ENCODE results near the gene SMG9.
"Not testable (repeated sequence)": the region's sequence is repeated elsewhere in the genome, so short reads cannot be mapped to it uniquely, and the experiment has no call there.

SMG9 gene

GRCh38 chr19:43682269-43682668, 72.5 kb downstream of the SMG9 start:
- not testable (repeated sequence) for H3K36me3 ChIP-seq (ENCODE audit: control insufficient read depth in 2 of 2, insufficient read depth in 1 of 2, low read length in 2 of 2); H3K4me3 ChIP-seq (ENCODE audit: low read depth, low read length); H3K27ac ChIP-seq (ENCODE audit: extremely low read depth, low read depth, low read length); H3K9me3 ChIP-seq (ENCODE audit: control insufficient read depth, insufficient read depth, low read depth, low read length); H3K4me1 ChIP-seq (ENCODE audit: control insufficient read depth, insufficient read depth, low read length)
- peak; percentile 97 for TF ChIP-seq REPIN1 (tag by site-specific recombination; IDR thresholded peaks at IDR 0.05; ENCODE audit: low read depth)
- ChIA-PET POLR2A (interaction anchor here (1.3 kb wide), 2 partner anchors 12 to 14 kb away, joined by 5 to 6 read pairs; partner anchors contain the start of gene PLAUR), CTCF (interaction anchor here (0.7 kb wide), 1 partner anchor 63 kb away, joined by 3 read pairs; no protein-coding TSS in a partner anchor)

GRCh38 chr19:43681821-43682220, 72.9 kb downstream of the SMG9 start:
- no peaks in the 10 kb centered on the region for H3K9me3 ChIP-seq (ENCODE audit: control insufficient read depth, insufficient read depth, low read depth, low read length)
- ChIA-PET POLR2A (interaction anchor here (1.3 kb wide), 2 partner anchors 12 to 13 kb away, joined by 5 to 6 read pairs; partner anchors contain the start of gene PLAUR), CTCF (interaction anchor here (1.1 kb wide), 1 partner anchor 63 kb away, joined by 5 read pairs; no protein-coding TSS in a partner anchor)
- H3K27ac ChIP-seq (ENCODE audit: extremely low read depth, low read depth, low read length) = no peak overlapping the region
- peaks cover 2% of the 10 kb centered on the region for H3K4me1 ChIP-seq (ENCODE audit: control insufficient read depth, insufficient read depth, low read length)
- H3K36me3 ChIP-seq (ENCODE audit: control insufficient read depth in 2 of 2, insufficient read depth in 1 of 2, low read length in 2 of 2) = no peaks in the 10 kb centered on the region
- TF ChIP-seq ZBTB6 (tag by site-specific recombination; IDR thresholded peaks at IDR 0.05) (no peak), ZNF426 (tag by site-specific recombination; IDR thresholded peaks at IDR 0.05) (no peak)
- no peak overlapping the region for H3K4me3 ChIP-seq (ENCODE audit: low read depth, low read length)

- CTCF ChIA-PET = interaction anchor here (0.5 to 1.8 kb wide), 10 partner anchors 10 to 128 kb away, joined by 3 to 8 read pairs (median 4); no protein-coding TSS in a partner anchor
- no peaks in the 10 kb centered on the region; a peak in 1 of 3 replicates for H3K36me3 ChIP-seq (ENCODE audit: control insufficient read depth in 2 of 2, insufficient read depth in 1 of 2, low read length in 2 of 2)
- H3K4me3 ChIP-seq (ENCODE audit: low read depth, low read length) = no peak overlapping the region
- H3K4me1 ChIP-seq (ENCODE audit: control insufficient read depth, insufficient read depth, low read length) = peaks cover 13% of the 10 kb centered on the region
- POLR2A ChIA-PET = interaction anchor here (0.6 to 2.5 kb wide), 4 partner anchors 9 to 1057 kb away, joined by 4 to 23 read pairs (median 6); partner anchors contain the start of gene PLAUR
- no peak overlapping the region for H3K27ac ChIP-seq (ENCODE audit: extremely low read depth, low read depth, low read length)
- TF ChIP-seq ZNF138 (tag by site-specific recombination; IDR thresholded peaks at IDR 0.05; ENCODE audit: borderline replicate concordance) = no peak
- TF ChIP-seq ZNF274 (IDR thresholded peaks at IDR 0.05; ENCODE audit: low read length) = no peak
- TF ChIP-seq ZNF274 (tag by site-specific recombination; IDR thresholded peaks at IDR 0.05; ENCODE audit: borderline replicate concordance) = no peak
- peak; percentile 28; the same call in 1 of the 2 replicates for TF ChIP-seq ZFHX2 (tag by site-specific recombination; conservative IDR thresholded peaks at IDR 0.05)
- TF ChIP-seq ZNF747 (tag by site-specific recombination; IDR thresholded peaks at IDR 0.05) = no peak
- TF ChIP-seq ZBTB20 (tag by site-specific recombination; IDR thresholded peaks at IDR 0.05) = no peak
- TF ChIP-seq ZNF488 (tag by site-specific recombination; IDR thresholded peaks at IDR 0.05) = no peak
- TF ChIP-seq ZNF155 (tag by site-specific recombination; IDR thresholded peaks at IDR 0.05) = no peak
- TF ChIP-seq ZNF324 (tag by site-specific recombination; IDR thresholded peaks at IDR 0.05) = no peak
- TF ChIP-seq PRDM10 (tag by site-specific recombination; IDR thresholded peaks at IDR 0.05) = peak; percentile 66
- no peak for TF ChIP-seq ZNF600 (tag by site-specific recombination; IDR thresholded peaks at IDR 0.05)
- 0 out of 2 replicates have a peak, but pooled peaks have one; percentile 12 for TF ChIP-seq KLF1 (tag by site-specific recombination; IDR thresholded peaks at IDR 0.05)
- no peak for TF ChIP-seq ZBTB17 (tag by site-specific recombination; IDR thresholded peaks at IDR 0.05)
- TF ChIP-seq ZNF311 (tag by site-specific recombination; IDR thresholded peaks at IDR 0.05; ENCODE audit: borderline replicate concordance) = no peak
- TF ChIP-seq ELK4 (IDR thresholded peaks at IDR 0.05; ENCODE audit: borderline replicate concordance, low read depth, low read length) = no peak
- no peak for TF ChIP-seq ZNF626 (tag by site-specific recombination; IDR thresholded peaks at IDR 0.05)
- H3K9me3 ChIP-seq (ENCODE audit: control insufficient read depth, insufficient read depth, low read depth, low read length) = no peaks in the 10 kb centered on the region
Measured at GRCh38 chr19:43678512-43679261, 76.1 kb downstream of the SMG9 start.
